ENCODE data around the gene PKM.

DNA sequence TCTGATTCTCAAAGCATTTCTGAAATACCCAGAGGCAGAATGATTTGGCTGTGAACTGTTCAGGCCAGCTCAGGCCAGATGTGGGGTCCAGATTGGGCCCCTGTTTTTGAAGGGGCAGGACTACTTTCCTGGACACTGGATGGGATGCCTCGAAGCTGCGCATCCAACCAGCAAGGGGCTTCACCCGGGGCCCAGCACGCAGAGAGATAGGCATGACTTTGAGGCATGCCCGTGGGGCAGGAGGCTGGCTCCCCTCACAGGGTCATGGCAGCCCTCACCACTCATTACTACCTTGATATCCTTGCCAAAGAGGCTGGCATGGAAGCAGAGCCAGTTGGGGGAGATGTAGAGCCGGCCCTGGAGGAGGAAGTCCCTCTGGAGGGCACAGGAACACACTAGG, 63.5 kb downstream of the PKM start:
- TF ChIP-seq, protein P1, sequence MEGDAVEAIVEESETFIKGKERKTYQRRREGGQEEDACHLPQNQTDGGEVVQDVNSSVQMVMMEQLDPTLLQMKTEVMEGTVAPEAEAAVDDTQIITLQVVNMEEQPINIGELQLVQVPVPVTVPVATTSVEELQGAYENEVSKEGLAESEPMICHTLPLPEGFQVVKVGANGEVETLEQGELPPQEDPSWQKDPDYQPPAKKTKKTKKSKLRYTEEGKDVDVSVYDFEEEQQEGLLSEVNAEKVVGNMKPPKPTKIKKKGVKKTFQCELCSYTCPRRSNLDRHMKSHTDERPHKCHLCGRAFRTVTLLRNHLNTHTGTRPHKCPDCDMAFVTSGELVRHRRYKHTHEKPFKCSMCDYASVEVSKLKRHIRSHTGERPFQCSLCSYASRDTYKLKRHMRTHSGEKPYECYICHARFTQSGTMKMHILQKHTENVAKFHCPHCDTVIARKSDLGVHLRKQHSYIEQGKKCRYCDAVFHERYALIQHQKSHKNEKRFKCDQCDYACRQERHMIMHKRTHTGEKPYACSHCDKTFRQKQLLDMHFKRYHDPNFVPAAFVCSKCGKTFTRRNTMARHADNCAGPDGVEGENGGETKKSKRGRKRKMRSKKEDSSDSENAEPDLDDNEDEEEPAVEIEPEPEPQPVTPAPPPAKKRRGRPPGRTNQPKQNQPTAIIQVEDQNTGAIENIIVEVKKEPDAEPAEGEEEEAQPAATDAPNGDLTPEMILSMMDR (conservative IDR thresholded peaks at IDR 0.05 in 1 of 2, IDR thresholded peaks at IDR 0.05 in 1 of 2; ENCODE audit: extremely low read depth in 1 of 2, insufficient read depth in 1 of 2, low read depth in 1 of 2, low read length in 2 of 2) = no peak
- no peak for TF ChIP-seq EZH2 (IDR thresholded peaks at IDR 0.05; ENCODE audit: borderline replicate concordance, low read length)

Data from mammary epithelial cell (primary cell).